NK-92 (cell line): Measurements from ENCODE around the gene MEX3C.

ENCODE experiments used
- DNase-seq: peaks from one replicate; lab custom pipeline; 2025; ENCODE audit not compliant: unreplicated experiment; lab: John Stamatoyannopoulos, UW

The MEX3C gene

DNA sequence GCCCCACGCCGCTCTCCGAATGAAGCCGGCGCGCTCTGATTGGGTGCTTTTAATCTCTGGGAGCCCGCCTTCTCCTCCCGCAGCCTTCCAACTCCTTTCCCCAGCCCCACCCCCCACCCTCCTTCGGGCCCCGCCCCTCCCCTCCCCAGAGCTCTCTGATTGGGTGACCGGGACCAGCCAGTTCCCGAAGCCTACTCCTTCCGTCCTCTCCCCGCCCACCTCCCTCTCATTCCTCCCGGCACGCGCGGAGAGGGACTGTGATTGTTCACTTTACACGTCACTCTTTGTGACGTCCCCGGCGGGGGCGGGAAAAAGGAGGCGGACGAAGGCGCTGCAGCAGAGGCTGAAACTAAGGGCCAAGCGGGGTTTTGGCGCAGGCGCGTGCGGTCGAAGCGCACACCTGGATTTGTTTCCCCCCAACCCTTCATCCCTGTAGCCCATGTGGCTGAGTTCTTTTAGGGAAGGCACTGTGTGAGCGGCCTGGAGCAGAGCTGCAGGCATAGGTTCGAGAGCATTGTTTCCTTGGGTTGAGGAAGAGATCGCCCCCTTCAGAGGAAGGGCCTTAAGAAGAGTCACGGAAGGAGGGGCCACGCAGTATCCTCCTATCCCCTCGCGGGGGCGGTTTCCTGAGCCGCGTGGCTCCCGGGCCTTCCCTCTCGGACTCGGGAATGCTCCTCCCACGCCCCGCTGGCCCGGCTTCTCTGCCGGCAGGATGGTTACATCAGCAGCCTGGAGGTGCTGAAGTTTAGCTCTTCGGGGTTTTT is at the start of gene MEX3C:
Gene MEX3C (minus strand): TSS at position 21 of the 764 bp plus-strand sequence. CDS start 361 bp downstream, outside the sequence.
- peak; percentile 96 for DNase-seq

DNA sequence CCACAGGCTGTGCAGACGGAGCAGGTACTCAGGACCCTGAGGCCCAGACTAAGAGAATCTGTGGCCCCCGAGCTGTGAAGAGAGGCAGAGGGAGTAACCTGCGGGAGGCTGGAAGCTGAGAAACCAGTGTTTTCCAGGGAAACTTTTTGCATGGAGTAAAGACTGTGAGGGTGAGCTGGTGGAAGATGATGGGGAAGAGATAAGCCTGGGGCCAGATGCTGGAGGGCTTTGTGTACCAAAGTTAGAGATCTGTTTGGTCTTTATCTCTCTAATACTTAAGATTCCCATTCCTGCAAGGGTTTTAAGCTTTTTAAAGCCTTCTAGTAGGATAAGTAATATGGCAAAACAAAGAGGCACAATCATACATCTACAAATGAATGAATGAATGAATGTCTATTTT is 43.7 kb upstream of the MEX3C start:
- no peak for DNase-seq

DNA sequence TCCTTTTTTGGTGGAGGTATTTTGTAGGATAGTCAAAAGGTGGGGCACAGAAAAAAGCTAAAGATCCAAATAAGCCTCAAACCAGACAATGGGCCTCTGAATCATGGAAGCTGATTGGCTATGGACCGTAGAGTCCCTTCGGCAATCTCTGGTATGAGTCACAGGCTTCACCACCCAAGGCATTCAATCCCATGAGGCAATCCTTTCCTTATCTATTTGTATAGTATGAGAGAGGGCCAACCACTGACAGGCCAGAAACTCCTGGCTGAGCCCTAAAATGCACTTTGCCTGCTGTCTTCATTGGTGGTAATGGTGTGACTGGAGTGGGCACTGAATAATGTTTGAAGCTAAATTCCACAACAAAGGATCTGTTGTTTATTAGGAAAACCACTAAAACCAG is 38.7 kb upstream of the MEX3C start:
- DNase-seq, result no peak

DNA sequence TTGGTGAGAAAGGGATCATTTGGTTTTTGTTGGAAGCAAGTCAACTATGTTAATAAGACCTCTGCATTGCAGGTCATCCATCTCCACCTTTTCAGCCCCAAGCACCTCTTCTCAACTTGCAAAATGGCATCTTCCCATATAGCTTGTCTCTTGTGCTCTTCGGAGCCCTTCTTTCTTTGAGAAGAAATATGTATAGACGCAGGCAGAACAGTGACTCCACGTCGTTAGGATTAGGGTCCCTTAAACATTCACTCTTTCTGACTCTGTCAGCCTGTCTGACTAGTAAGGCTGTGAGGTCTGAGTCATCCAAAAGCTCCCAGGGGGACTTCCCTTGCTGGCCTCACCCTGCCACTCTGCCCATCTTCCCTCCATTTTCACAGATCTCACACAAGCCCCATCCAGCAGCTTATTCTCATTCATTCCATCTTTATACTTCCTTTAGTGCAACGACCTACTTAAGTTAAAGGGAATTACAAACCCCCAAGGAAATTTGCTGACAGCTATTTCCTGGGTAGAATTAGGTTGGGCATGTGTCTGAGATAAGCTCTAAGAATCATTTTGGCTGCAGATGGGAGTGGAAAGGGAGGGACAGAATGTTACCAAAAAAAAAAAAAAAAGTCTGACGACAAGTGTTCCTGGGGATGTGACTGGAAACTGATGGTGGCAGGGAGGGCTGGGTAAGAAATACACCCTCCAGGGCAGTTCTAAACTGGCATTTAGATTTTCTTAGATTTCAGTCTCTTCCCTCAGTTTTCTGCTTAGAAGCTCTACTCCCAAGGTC is 37.7 kb upstream of the MEX3C start:
- DNase-seq, result no peak

DNA sequence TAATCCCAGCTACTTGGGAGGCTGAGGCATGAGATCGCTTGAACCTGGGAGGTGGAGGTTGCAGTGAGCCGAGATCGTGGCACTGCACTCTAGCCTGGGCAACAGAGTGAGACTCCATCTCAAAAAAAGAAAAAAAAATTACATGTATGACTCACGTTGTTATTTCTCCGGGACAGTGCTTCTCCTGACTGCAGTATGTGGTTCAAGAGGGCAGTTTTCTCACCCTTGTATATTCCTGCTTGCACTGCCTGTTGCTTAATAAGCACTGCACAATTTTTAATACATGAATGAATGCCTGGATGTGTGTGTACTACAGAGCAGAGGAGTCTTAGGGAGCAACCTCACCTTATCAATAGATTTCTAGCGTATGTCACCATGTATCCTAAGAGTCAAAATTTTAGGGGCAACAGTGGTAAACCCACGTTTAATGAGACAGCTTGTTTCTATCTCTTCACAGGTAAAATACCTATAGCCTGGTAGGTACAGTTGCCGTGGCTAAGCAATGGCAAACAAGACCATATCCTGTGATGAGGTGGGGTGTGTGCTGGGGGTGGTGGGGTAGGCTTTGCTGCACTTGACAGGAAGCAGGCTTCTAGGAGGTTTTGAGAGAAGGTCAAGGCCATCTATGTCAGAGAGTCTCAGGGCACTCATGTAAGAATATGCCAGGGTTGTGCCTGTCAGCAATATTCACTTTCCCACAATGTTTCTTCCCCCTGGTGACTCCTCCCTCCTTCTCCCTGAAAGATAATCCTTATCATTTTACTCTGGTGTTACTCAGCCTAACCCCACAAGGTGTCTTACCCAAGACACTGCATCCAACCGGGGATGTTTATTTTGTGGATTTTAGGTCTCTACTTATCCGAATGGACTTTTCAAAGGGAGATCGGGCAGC is 36.9 kb upstream of the MEX3C start:
- DNase-seq, result no peak

DNA sequence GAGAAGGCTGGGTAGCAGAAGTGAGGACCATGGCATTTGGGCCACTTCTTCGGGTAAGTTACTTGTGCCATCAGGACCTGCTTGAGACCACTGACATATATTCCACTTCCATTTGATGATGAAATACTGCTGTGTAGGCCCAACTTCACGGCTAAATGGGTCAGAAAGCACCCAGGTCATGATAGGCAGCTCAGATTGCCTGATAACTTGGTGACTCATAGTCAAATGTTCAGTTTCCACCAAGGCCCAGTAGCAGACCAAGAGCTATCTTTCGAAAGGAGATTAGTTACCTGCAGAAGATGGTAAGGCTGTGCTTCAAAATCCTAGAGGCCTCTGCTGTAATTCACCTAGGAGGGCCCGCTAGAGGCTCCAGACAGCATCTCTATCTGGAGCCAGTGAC is 31.8 kb upstream of the MEX3C start:
- DNase-seq, result no peak

DNA sequence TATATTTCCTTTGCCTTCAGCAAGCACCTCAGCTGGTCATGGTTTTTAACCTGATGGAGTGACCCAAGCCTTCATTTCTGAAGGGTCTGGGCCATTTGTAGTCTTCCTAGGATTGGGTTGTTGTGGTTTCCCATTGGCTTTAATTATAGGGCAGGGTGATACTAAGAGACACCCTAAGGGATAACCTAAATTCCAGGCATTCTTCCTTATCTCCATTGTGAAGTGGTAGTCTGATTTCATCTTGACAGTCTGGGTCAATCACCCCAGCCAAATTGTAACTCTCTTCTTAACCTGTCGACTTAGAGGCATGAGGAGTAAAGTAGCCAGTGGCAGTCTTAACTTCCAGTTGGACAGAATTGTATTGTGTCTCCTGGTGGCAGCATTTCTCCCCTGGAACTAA is 30.2 kb upstream of the MEX3C start:
- no peak for DNase-seq

DNA sequence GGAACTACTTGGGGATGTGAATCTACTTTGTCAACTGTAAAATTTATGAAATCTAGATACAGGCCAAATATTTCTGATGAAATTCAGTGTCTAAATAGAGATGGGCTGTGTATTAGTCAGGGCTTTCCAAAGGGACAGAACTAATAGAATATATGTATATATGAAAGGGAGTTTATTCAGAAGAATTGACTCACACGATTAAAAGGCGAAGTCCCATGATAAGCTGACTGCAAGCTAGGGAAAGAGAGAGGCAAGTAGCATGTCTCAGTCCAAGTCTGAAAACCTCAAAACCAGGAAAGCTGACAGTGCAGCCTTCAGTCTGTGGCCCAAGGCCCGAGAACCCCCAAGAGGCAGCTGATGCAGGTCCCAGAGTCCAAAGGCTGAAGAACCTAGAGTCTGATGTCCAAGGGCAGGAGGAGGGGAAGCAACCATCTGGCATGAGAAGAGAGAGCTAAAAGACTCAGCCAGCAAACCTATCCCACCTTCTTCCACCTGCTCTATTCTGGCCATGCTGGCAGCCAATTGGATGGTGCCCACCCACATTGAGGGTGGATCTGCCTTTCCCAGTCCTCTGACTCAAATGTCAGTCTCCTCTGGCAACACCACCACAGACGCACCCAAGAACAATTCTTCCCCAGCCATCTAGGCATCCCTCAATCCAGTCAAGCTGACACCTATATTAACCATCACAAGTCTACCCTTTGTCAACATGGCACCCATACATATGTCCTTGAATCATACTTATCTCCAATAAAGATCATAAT is 29.3 kb upstream of the MEX3C start:
- no peak for DNase-seq

DNA sequence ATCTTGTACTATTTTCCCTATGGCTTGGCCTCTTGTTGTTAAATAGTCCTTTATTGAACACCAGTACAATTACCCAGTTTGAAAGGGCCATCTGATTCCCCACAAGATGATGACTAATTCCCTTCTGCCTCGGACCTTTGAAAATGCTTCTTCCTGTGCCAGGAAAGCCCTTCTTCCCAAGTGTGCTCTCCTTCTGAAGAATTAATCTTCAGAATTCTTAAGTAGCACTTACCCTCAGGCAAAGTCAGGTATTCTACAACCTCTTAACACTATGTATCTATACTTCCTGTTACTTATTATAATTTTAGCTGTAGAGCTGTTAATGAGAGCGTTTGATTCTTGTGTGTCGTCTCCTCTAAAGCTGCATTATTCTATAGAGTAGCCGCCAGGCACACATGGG is 28.6 kb upstream of the MEX3C start:
- no peak for DNase-seq

DNA sequence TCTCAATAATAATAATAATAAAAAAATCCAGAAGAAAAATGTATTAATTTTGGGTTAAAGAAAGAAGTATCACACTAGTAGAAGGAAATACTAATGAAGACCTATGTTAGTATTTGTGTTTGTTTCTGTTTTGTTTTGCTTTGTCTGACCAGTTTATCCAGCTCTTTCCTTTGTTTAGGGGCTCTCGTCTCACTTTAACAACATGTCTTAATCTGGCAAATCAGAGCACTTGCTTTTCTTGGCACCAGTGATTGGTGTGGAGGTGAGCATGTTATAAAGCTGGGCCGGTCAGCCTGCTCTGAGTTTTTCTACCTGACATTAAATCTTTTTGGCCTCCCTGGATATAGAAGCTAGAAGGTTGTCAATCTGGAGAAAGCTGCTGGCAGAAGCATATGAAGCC is 15.1 kb upstream of the MEX3C start:
- no peak for DNase-seq

DNA sequence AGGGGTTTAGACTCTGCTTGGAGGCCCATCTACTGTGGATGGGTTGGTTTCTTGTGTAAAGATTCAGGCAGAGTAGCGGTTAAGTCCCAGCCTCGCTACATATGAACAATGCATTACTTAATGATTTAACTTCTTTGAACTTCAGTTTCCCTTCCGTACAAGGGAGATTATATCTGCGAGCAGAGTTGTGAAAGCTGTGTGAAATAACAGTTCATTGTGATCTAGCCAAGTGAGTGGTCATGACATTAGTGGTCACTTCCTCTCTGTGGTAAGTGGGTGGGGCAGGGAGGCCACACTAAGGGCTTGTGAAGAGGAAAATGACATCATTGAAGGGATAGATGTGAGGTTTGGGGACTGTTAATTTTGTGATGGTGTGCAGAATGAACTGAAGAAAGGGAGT is 14.1 kb upstream of the MEX3C start:
- DNase-seq, result no peak

DNA sequence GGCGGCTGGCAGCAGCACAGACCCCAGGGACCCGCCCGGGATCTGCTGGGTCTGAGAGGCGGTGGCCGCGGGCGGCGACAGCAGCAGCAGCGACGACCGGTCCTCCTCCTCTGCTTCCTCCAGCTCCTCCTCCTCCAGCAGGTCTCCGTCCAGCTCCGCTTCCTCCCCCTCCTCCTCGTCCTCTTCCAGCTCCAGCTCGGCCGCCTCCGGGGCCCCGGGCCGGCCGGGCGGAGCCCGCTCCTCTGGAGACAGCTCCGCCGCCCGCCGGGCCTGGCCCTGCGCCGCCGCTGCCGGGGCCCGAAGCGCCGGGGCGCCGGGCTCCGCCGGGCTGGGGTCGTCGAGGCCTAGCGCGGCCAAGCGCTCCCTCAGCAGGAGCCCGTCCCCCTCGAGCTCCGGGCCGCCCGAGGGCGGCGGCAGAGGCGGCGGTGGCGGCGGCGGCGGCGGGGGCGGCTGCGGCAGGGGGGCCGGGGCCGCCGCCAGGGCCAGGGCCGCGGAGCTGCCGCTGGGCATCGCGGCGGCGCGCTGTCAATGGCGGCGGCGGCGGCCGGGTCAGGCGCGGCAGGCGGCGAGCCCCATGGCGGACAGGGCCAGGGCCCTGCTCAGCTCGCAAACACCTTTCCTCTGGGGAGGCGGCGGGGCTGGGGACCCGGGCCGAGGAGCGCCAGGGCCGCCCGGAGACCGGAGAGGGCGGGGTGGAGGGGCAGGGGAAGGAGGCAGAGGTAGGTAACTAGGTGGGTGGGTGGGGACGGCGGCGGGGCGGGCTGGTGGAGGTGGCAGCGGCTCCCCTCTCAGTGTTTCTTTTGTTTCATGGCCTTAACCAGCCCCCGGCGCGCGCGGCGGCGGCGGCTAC is 445 bp downstream of the MEX3C start:
- DNase-seq, result no peak

DNA sequence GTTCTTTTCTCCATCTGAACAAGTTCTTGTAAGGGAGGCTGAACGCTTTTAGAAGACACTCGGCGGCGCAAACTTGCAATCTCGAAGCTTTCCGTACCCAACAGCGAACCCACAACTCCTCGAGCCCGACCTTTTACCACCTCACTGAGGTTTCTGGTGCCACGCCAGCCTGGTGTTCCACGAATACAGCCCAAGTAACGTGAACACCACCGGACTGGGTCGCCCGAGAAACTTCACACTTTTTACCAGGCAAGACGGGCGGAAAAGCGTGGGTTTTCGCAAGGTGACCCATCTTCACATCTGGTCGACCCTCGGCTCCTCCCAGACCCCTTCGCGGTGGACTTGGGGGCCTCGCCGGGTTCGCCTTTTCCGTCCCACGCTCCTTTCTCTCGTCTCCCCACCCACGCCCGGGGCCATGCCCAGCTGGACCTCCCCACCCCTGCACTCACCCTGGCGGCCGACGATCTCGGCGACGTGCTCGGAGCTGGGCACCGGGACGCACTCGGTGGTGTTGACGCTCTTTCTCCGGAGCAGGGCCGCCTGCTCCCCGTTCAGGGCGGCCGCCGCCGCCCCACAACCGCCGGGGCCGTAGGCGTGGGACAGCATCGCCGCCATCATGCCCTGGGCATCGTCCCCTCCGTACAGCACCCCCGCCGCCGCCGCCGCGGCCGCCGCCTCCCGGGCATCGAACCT is 1.2 kb downstream of the MEX3C start:
- no peak for DNase-seq

DNA sequence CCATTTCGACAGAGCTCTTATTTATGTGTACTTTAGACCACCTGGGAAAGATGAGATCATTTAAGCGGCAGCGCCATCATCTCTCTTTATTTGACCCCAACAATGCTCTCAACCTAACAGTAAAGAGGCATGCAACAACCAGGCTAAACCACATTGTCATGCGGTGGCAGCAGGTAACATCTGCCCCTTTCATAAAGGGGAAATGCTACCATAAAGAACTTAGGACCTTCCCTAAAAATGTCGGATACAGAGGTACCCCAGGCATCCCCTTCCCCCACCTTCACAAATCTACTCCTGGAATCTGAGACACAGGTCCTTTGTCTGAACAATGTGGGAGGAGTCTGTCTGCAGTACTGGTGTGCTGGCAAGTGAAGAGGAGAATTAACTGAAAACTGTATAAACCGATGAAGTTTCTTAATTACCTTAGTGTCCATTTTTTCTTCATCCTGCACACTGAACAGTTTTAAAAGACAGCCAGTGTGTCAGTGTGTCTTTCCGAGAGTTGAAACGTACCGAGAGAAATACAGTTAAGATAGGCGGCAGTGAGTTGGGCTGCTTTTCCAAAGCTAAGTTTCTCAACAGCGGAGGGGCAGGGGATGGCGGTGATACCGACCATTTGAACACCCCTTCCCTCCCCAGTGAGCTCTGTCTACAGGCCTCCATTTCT is 1.9 kb downstream of the MEX3C start:
- no peak for DNase-seq

DNA sequence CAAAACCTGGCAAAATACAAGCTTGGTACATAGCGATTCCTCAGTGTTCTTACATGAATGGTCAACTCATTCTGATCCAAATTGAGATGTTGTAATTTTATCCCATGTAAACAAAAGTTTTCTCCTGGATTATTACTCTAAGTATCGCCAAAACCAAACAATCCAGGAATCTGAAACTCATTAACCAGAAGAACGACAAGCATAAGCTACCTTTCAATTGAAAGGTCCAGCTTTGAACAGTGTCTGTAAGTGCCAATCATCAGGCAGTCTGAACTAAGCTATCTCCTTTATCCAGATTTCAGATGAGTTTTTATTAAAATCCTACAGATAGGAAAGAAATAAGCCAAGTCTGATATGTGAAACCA is 2.4 kb downstream of the MEX3C start:
- no peak for DNase-seq

DNA sequence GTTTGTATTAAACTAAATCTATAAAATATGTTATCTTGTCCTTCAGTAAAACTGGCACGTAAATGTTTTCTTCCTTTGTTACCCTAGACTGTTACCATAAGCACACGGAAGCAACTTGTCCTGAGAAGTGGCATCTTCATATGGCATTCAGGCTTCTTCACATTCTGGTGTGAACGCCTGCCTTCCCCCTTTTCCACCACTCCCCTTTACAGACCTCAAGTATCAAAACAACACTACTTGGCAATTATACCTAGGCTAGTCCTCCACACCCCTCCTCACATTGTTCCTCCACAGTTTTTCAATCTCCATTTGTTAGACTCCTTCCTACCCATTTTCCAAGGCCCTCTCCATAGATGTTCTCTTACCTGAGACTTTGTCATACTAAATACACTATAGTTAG is 2.9 kb downstream of the MEX3C start:
- DNase-seq, result no peak

DNA sequence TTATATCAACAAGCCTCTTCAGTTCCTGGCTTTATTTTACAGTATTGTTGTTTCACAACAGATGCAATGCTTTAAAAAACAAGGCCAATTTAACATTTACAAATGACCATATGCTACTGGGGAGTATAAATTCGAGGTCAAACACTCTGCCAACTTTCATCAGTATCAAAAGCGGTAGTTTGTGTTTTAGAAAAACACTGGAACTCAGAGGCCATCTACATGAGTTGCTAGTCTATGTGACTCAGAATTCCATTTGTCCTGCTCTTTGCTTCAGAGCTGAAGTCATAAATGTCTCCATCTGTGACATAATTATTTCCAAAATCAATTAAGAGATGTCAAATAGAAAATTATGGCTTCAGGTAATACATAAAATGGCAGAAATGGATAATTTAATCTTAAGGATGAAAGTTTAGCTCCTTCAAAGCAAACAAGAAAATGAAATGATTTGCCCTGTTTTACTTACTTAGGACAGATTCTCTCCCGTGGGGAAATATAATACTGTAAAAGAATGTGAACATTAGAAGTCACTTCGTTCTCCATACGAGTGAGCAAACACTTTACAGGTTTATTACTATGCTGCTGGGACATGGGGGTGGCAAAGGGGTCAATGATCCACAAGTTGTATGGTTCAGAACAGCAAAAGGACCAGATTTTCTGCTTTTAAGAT is 3.7 kb downstream of the MEX3C start:
- no peak for DNase-seq

DNA sequence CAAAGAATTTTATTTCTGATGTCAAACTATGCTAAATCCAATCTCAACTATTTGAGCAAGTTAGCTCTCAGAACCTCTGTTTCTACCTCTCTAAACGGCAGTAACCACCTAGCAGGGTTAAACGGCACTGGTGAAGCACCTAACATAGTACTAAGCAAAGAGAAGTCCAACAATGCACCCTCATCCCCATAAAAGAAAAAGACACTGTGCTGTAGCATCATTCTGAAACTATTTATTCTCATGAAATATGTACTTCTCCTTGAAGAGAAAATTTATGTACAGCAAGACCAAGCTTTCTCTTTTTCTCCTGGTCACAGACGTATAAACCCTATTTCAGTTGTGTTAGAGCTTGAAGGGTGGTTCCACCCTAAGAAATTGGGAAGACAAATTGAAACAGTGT is 4.8 kb downstream of the MEX3C start:
- DNase-seq, result no peak
